MG63 (cell line): ENCODE measurements around the gene RFX6. TPM values are rescaled to one million over a fixed set of nuclear protein-coding genes. Genes with fewer than 3 reads are reported as not detected.

ENCODE experiments used
- DNase-seq: peaks from one replicate; pipeline ENCODE4 v3.0.0-alpha.2; 2020
- H3K27me3 ChIP-seq: fragments of 250-450 bp; sonication (Bioruptor Pico); 2 replicates; pipeline ENCODE4 v1.5.1; 2020; ENCODE audit warnings: mild to moderate bottlenecking, moderate library complexity
- H3K36me3 ChIP-seq: fragments of 250-450 bp; sonication (Bioruptor Pico); 2 replicates; pipeline ENCODE4 v1.5.1; 2020; ENCODE audit warnings: mild to moderate bottlenecking, moderate library complexity
- H3K4me3 ChIP-seq: fragments of 250-450 bp; sonication (Bioruptor Pico); 2 replicates; pipeline ENCODE4 v1.5.1; 2020; ENCODE audit warnings: mild to moderate bottlenecking, moderate library complexity
- H3K9me3 ChIP-seq: fragments of 250-450 bp; sonication (Bioruptor Pico); 2 replicates; pipeline ENCODE4 v1.5.1; 2020; ENCODE audit warnings: mild to moderate bottlenecking, moderate library complexity
- total RNA-seq: library from RNA; depleted of rRNA; stranded (reverse); fragments of >200 nt; shearing (Covaris generic); gene quantifications from 2 replicates; pipeline ENCODE4 v1.2.3, GENCODE V29; 2014; ENCODE audit warnings: low replicate concordance

The RFX6 gene
- total RNA-seq, 1 experiment from 2014 or later = not detected

DNA sequence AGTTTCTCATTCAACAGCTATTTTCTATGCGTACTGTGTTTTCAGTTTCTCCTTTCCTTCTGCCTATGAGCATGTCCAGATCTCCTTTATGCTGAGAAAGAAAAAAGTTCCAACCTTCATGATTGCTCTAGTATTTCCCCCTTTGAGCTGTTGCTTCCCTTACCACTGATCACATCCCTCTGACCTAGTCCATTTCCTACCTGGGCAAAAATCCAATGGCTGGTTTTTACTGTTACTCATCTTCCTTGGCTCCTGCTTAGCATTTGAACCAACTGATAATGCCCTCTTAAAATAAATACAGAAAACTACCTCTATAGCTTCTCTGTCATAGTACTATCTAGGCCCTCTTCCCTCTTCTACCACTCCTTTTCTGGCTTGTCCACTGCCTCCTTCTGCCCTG lies 6.0 kb downstream of the RFX6 start:
- Histone ChIP-seq H3K36me3 (no peaks in the 10 kb centered on the region), H3K9me3 (no peaks in the 10 kb centered on the region), H3K4me3 (no peak overlapping the region), H3K27me3 (peaks cover 9% of the 10 kb centered on the region; the same call in 1 of the 2 replicates)
- peak; percentile 33 for DNase-seq

DNA sequence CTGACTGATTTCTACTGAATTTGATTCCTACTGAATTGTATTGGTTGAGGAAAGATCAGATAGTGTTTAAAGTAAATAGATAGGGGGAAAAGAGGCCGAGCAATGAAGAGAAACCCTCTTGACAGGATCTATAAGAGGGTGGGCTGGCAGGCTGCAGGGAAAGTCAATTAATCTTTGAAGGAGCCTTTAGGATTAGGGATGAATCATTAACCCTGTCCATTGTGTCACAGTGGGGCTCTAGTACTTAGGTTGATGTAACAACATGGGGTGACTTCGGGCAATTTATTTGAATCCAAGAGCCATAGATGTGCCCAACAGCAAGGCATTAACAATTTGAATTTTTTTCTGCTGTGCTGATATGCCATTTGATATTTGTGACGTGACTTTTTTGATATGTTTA lies 7.5 kb downstream of the RFX6 start:
- H3K9me3 ChIP-seq = no peaks in the 10 kb centered on the region
- peaks cover 4% of the 10 kb centered on the region; the same call in 1 of the 2 replicates for H3K27me3 ChIP-seq
- no peaks in the 10 kb centered on the region for H3K36me3 ChIP-seq
- DNase-seq = no peak
- H3K4me3 ChIP-seq = no peak overlapping the region

DNA sequence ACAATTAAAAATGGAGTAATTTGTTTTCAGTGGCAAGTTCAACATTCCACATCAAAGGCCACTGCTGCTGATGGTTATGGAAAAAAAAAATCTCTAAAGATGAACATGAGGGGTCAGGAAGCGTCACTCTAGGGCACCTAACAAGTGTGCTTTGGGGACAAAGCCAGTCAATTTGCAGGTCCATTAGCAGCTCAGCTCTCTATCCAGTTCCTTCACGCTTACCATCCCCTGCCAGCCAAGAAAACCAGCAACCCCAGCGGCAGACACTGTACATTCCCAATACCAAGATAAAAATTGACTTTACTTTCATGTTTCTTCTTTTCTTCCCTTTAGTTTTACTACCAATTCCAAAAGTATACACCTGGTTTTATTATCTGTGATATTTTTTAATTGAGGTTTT lies 10.1 kb downstream of the RFX6 start:
- no peak for DNase-seq
- no peaks in the 10 kb centered on the region for H3K27me3 ChIP-seq
- no peaks in the 10 kb centered on the region for H3K36me3 ChIP-seq
- no peak overlapping the region for H3K4me3 ChIP-seq
- H3K9me3 ChIP-seq = no peaks in the 10 kb centered on the region

DNA sequence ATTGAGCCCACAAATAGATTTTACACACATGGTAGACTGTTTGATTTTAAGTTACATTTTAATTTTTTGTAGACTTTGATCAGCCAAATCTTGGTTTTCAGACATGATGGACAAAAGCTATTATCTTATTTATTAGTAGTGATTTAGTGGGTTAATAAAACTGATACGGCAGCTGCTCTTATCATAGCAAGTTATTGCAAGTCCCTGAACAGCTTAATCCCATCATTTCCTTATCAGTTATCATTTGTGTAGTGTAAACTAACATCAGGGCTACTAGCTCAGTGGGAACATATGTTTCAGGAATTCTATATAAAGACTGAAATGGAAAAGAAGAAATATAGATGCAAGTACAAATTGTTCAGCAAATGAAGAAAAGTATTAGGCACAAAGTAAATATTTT lies 10.9 kb downstream of the RFX6 start:
- Histone ChIP-seq H3K9me3 (no peaks in the 10 kb centered on the region), H3K27me3 (no peaks in the 10 kb centered on the region), H3K4me3 (no peak overlapping the region), H3K36me3 (no peaks in the 10 kb centered on the region)
- DNase-seq = no peak

DNA sequence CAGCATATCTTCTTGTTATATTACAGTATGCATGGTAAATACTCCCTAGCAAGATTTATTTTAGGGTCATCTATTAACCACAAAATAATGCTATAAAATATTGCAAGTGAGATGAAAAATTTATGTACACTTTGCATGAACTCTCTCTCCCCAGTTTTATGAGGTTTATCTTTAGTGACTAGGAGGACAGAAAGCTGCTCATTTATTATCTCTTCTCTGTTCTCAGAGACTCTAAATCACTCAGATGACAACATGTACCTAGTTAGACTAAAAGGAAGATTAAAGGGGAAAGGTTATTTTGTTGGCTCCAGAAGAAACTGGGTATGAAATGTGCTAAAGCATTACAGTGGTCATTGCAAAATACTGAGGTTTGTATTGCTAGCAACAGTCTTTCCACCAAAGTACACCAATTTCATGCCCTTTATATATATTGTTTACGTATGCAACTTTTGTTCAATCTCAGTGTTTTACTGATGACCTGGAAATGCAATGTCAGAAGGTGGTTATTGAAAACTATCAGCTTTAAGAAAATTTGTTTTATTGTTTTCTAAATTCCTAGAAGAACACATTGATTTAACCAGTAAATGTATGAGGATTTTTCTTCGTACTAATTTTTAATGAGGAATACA lies 11.8 kb downstream of the RFX6 start:
- H3K4me3 ChIP-seq = no peak overlapping the region
- no peaks in the 10 kb centered on the region for H3K9me3 ChIP-seq
- DNase-seq = no peak
- no peaks in the 10 kb centered on the region for H3K36me3 ChIP-seq
- H3K27me3 ChIP-seq = no peaks in the 10 kb centered on the region

DNA sequence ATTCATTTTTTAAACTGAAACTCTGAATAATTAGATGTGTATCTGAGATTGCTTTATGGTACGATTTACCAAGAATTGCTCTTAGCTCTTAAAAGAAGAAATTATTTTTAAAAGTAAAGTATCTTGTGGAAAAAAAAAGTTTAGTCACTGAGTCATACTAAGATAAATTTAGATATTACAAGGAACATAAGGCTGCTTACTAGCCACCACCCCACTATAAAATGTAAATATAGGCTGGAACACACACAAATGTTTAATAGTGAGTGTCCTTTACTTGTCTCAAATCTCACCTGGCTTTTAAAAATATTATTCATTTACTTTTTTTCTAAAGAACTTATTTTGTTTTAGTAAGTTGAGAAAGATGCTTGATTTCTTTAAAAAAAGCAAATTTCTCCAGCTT lies 17.6 kb downstream of the RFX6 start:
- Histone ChIP-seq H3K9me3 (no peaks in the 10 kb centered on the region), H3K4me3 (no peak overlapping the region), H3K36me3 (no peaks in the 10 kb centered on the region), H3K27me3 (no peaks in the 10 kb centered on the region)
- no peak for DNase-seq

DNA sequence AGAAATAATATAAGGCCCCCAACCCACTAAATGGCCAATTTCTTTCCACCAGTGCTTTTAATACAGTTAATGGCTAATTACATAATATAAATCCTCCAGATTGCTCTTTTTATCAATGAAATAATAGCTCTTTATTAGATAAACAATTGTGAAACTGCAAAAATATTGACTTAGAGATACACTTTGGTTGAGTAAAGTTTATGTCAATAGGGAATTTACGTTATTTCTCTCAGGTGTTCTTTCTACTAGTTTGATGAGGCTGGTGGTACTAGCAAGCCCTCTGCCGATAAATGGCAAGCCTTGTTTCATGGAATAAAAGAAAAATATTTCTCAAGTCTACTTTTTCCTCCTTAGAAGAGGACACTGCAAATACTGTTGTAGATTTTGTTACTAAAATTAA lies 18.9 kb downstream of the RFX6 start:
- H3K36me3 ChIP-seq = no peaks in the 10 kb centered on the region
- no peaks in the 10 kb centered on the region for H3K9me3 ChIP-seq
- DNase-seq = no peak
- no peaks in the 10 kb centered on the region for H3K27me3 ChIP-seq
- no peak overlapping the region for H3K4me3 ChIP-seq

DNA sequence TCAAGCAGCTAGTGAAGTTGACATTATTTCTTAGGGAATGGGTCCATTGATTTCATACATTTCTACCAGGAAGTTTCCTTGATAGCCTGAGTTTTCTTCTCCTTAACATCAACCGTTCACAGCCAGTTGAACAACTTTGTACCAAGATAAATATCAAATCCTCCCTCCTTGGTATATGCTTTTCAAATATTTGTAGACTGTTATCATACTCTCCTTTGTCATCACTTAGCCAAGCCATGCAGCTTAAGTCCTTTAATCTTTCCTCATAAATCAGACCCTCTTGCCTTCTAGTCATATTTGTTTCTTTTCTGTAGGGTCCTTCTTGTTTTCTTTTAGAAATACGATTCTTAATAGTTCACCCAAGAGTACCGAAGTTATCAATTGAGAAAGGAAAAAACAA lies 25.6 kb downstream of the RFX6 start:
- DNase-seq = no peak
- Histone ChIP-seq H3K27me3 (no peaks in the 10 kb centered on the region), H3K4me3 (no peak overlapping the region), H3K36me3 (no peaks in the 10 kb centered on the region), H3K9me3 (no peaks in the 10 kb centered on the region)

DNA sequence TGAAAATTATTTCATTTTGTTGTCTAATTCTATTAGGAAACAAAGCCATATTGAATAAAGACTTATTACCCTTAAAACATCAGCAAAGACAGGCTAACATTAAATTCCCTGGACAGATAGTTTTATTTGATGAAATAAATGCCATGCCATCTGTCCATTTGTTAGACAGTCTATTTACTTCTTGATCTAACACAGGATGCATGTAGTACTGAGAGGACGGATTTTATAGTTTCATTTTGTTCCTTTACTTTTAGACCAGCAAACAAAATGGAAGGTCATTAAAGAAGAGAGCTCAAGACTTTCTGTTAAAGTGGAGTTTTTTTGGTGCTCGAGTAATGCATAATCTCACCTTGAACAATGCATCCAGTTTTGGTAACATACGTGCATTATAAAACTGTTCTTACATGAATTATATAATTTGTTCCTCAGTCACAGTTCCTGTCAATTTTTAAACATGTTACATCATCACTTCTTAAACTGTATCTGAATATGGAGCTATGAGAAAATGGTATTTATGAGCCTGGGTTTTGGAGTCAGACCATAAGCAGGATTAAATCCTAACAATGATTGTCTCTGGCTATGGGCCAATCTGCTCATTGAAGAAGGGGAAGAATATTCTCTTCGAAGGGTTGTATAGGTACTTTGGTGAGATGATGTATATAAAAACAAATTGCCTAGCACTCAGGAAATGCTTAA lies 46.0 kb downstream of the RFX6 start:
- Histone ChIP-seq H3K4me3 (no peak overlapping the region), H3K36me3 (no peaks in the 10 kb centered on the region), H3K9me3 (no peaks in the 10 kb centered on the region), H3K27me3 (no peaks in the 10 kb centered on the region)
- DNase-seq = no peak

DNA sequence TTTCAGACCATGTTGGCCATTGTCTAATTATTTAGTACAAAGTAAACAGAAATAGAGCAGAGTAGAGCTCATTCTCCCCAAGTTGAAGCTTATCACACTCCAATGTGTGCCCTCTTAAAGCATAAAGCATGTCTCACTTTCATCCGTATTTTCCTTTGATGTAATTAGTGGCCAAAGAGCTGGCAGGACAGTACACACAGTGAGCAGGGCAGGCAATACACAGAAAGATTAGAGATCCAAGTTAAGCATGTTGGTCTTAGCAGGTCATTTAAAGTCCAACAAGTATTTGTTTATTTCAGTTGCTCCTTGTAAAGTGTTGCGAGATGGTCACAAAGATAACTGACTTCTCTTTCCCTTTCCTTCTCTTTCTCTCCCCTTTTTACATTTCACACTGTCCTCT lies 47.2 kb downstream of the RFX6 start:
- Histone ChIP-seq H3K36me3 (no peaks in the 10 kb centered on the region), H3K4me3 (no peak overlapping the region), H3K9me3 (no peaks in the 10 kb centered on the region), H3K27me3 (no peaks in the 10 kb centered on the region)
- no peak for DNase-seq

DNA sequence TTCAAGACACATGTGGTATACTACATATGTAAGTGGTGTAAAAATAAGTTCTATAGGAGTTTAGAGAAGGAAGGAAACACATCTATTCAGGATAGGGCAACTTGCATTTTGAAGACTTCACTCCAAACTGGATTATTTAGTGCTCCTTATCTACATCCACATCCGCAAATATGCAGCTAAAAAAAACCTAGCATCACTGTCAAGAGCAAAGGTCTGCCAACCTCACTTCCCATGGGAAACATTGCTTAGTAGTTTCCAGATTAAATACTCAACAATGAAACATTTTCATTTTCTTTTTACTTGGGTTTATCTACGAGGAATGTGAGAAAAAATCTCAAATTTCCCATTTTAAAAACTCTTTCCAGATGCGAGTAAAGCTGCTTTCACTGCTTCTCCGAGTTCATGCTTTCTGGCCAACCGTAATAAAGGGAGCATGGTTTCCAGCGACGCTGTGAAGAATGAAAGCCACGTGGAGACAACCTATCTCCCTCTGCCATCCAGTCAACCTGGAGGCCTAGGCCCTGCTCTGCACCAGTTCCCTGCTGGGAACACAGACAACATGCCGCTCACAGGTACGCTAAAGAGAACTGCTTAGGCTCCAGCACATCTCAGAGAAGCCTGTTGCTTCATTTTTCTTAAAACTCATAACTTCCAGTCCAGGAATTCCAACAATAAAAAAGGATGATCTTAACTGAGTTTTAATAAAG lies 48.2 kb downstream of the RFX6 start:
- Histone ChIP-seq H3K4me3 (no peak overlapping the region), H3K9me3 (no peaks in the 10 kb centered on the region), H3K27me3 (no peaks in the 10 kb centered on the region), H3K36me3 (no peaks in the 10 kb centered on the region)
- no peak for DNase-seq

DNA sequence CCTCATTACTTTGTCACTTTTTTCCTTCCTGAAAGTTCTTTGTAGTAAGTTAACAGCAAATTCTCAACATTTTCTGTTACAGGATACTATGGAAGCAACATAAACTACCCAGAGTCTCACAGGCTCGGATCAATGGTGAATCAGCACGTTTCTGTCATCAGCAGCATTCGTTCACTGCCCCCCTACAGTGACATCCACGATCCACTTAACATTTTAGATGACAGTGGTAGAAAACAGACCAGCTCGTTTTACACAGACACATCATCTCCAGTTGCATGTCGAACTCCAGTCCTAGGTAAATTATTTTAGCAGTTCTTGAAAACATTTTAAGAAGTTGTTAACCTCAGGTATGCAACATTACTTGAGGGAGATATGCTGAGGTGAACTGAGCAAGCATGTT lies 51.6 kb downstream of the RFX6 start:
- Histone ChIP-seq H3K36me3 (no peaks in the 10 kb centered on the region), H3K4me3 (no peak overlapping the region), H3K9me3 (no peaks in the 10 kb centered on the region), H3K27me3 (no peaks in the 10 kb centered on the region)
- DNase-seq = no peak

DNA sequence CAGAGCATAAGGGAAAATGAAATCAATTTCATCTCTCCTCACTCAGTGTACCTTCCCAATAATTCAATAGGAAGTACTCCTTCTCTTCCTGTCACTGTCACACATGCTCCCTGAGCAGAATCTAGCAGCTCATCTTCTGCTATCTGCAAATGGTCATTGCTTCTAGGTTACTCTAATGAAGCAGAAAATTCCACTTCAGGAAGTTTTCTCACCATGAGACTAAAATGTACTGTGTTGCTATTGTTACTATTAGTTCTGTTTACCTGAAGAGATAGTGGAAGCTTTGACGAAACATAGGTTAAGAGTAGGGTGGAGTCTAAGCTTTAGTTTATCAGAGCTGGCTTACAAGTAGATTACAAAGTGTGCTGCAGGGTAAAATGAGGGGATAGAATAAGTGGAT lies 52.8 kb downstream of the RFX6 start:
- H3K36me3 ChIP-seq = no peaks in the 10 kb centered on the region
- DNase-seq = no peak
- no peaks in the 10 kb centered on the region for H3K27me3 ChIP-seq
- H3K9me3 ChIP-seq = no peaks in the 10 kb centered on the region
- H3K4me3 ChIP-seq = no peak overlapping the region

DNA sequence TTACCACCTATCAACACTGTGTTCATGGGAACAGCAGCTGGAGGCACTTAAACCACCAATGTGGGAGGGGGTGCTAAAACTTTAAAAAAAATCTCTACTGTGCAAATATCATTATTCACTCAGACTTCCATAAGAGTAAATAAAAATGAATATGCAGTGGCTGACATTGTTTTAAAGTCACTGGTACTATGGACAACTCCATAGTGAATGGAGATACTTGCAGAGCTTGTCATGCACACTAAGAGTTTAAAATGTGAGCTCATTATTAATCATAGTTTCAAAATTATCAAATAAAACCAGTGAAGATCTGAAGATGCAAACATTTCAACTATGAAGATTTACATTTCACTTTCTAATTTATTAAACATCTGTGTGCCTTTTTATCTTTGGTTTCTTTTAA lies 54.4 kb downstream of the RFX6 start:
- DNase-seq = no peak
- H3K27me3 ChIP-seq = no peaks in the 10 kb centered on the region
- no peaks in the 10 kb centered on the region for H3K9me3 ChIP-seq
- no peaks in the 10 kb centered on the region for H3K36me3 ChIP-seq
- no peak overlapping the region for H3K4me3 ChIP-seq

DNA sequence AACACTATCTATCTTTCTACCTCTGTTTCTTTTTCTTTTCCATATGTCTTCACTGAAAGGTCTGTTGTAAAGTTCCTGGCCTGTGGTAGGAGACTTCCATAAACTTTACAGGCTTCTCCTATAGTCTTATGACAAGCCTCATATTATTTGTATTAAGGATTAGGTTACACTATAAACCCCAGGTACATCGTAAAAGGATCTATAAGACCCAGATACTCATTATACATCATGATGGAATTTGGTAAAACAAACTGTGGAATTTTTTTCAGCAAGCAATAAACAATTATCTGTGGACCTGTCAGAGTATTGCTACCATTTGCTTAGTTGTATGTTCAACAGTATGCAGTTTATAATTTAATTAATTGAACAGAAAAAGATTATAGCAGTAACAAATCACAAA lies 55.5 kb downstream of the RFX6 start:
- Histone ChIP-seq H3K36me3 (no peaks in the 10 kb centered on the region), H3K4me3 (no peak overlapping the region), H3K9me3 (no peaks in the 10 kb centered on the region), H3K27me3 (no peaks in the 10 kb centered on the region)
- DNase-seq = no peak

DNA sequence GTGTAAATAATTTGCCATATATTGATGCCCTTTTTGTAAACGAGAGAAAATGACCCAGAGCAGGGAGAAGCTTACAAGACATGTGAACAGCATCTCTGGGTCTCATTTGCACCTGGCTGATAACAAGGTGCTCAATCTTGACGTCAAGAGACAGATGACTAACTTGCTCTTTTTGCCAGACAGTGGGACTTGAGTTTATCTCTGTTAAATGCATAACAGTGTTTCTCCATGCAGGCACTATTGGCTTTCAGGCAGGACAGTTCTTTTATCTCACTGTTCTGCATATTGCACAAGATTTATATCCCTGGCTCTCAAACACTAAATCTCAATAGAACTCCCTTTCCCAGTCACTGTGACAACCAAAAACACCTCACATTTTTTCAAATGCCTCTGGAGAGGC lies 56.4 kb downstream of the RFX6 start:
- H3K27me3 ChIP-seq = no peaks in the 10 kb centered on the region
- no peak overlapping the region for H3K4me3 ChIP-seq
- no peaks in the 10 kb centered on the region for H3K9me3 ChIP-seq
- no peaks in the 10 kb centered on the region for H3K36me3 ChIP-seq
- DNase-seq = no peak

DNA sequence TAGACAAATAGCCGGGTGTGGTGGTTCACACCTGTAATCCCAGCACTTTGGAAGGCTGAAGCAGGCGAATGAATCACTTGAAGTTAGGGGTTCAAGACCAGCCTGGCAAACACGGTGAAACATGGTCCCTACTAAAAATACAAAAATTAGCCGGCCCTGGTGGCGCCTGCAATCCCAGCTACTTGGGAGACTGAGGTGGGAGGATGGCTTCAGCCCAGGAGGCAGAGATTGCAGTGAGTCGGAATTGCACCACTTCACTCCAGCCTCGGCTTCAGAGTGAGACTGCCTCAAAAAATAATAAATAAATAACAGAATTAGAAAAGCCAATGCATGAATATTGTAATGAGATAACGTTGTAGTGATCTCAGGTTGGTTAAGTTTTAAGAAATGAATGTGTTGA lies 61.3 kb downstream of the RFX6 start:
- H3K27me3 ChIP-seq = no peaks in the 10 kb centered on the region
- H3K4me3 ChIP-seq = no peak overlapping the region
- no peaks in the 10 kb centered on the region for H3K9me3 ChIP-seq
- DNase-seq = no peak
- H3K36me3 ChIP-seq = no peaks in the 10 kb centered on the region

DNA sequence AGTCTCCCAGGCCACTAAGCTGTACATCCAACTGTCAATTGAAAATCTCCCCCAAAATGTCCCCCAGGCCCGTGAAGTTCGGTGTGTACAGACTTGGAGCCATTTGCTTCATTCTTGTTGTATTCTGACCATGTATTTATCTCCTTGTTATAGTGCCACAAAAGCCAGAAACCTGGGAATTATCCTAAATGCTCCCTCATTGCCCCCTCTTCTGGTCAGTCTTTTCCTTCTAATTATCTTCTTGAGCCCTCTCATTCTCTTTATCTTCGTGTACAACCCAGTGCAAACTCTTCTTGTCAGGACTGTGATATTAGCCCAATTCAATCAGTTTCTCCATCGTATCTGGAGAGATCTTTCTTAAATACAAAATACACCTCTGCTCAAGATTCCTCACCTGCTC lies 64.7 kb downstream of the RFX6 start:
- Histone ChIP-seq H3K27me3 (no peaks in the 10 kb centered on the region), H3K36me3 (no peaks in the 10 kb centered on the region), H3K4me3 (no peak overlapping the region), H3K9me3 (no peaks in the 10 kb centered on the region)
- DNase-seq = no peak
